ENCODE data around the gene NDUFB10. TPM values are rescaled to one million over a fixed set of nuclear protein-coding genes. Genes with fewer than 3 reads are reported as not detected.
"Not testable (repeated sequence)": the region's sequence is repeated elsewhere in the genome, so short reads cannot be mapped to it uniquely, and the experiment has no call there.

NDUFB10 gene
- polyA plus RNA-seq, 1 donor from 2014 or later, result 217 TPM

DNA sequence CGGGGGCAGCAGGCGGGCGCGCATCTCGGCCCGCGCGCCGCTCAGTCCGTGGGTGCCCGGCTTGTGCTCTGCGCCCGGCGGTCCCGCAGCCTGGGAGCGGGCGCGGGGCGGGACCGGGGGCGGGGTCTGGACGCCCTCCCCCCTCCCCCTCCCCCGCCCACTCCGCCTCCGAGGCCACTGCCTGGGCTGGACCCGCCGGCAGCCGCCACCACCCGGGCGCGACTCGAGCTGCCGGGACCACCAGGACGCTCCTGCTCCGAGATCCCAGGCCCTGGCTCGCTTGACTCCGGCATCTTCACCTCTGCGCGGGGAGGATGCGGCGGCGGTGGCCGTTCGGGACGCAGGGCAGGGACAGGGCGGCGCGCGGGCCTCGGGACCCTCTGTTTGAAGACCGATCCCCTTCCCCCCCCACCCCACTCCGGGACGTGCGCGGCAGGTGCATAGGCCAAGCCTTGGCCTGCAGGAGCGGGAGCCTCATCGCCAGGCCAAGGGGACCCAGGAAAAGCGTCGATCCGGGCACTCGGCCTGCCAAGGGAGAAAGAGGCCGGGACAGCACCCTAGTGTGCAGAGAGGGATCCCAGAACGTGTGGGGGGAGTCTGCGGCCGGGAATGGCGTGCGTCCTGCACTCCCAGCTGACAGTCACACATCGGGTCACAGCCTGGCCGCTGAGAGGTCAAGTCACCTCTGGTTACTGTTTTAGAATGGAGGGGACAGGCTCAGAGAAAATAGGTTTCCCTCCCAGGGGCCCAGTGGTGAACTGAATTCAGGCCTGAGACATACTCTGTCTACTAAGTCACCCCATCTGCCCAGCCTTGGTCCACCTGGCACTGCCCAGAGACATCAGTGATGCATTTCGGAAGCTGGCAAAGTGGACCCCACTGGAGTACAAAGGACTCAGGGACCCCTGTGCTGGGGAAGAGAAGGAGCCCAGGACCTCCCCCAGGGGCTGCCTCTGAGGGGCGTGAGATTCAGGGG lies 40.7 kb upstream of the NDUFB10 start, which contains the start of gene HS3ST6:
Gene HS3ST6 (minus strand): TSS at position 65 of the 976 bp plus-strand sequence. CDS start 92 bp downstream, outside the sequence.
- Histone ChIP-seq H2AFZ (ENCODE audit: low read depth, low read length) (no peak within 1 kb of the TSS), H3K4me3 (ENCODE audit: low read length) (peak within 1 kb of the TSS; percentile 57), H3K9me2 (ENCODE audit: insufficient read depth, low read length) (no peaks in the 10 kb centered on the region), H3K36me3 (ENCODE audit: insufficient read depth, low read length) (no peaks in the 10 kb centered on the region), H3K9ac (ENCODE audit: low read length) (peak within 1 kb of the TSS; percentile 12), H3K4me2 (ENCODE audit: low read length) (no peak within 1 kb of the TSS), H4K20me1 (ENCODE audit: insufficient read depth) (no peaks in the 10 kb centered on the region), H3K27ac (ENCODE audit: low read length) (no peak within 1 kb of the TSS), H3K79me2 (replicated peaks; ENCODE audit: insufficient read depth, low read length) (no peaks in the 10 kb centered on the region), H3K9me3 (ENCODE audit: low read length) (no peaks in the 10 kb centered on the region), H3K27me3 (ENCODE audit: insufficient read depth, low read depth, low read length) (peaks cover 70% of the 10 kb centered on the region), H3F3A (ENCODE audit: insufficient read depth, low read length, poor library complexity, severe bottlenecking) (no peaks in the 10 kb centered on the region)
- TF ChIP-seq REST (IDR thresholded peaks at IDR 0.05; ENCODE audit: borderline replicate concordance) (no peak), EZH2 (IDR thresholded peaks at IDR 0.05; ENCODE audit: borderline replicate concordance, insufficient read depth, low read length, poor library complexity, severe bottlenecking) (peak; percentile 55)

GRCh38 chr16:1919327-1919998 lies 39.9 kb upstream of the NDUFB10 start:
- Histone ChIP-seq H3F3A (ENCODE audit: insufficient read depth, low read length, poor library complexity, severe bottlenecking) (no peaks in the 10 kb centered on the region), H3K4me2 (ENCODE audit: low read length) (no peak overlapping the region), H3K79me2 (replicated peaks; ENCODE audit: insufficient read depth, low read length) (no peaks in the 10 kb centered on the region), H3K9me3 (ENCODE audit: low read length) (no peaks in the 10 kb centered on the region), H3K4me3 (ENCODE audit: low read length) (no peak overlapping the region), H4K20me1 (ENCODE audit: insufficient read depth) (no peaks in the 10 kb centered on the region), H3K9ac (ENCODE audit: low read length) (no peak overlapping the region), H3K36me3 (ENCODE audit: insufficient read depth, low read length) (no peaks in the 10 kb centered on the region), H3K27me3 (ENCODE audit: insufficient read depth, low read depth, low read length) (peaks cover 70% of the 10 kb centered on the region), H3K27ac (ENCODE audit: low read length) (no peak overlapping the region), H2AFZ (ENCODE audit: low read depth, low read length) (no peak overlapping the region), H3K9me2 (ENCODE audit: insufficient read depth, low read length) (no peaks in the 10 kb centered on the region)
- TF ChIP-seq TAF1 (IDR thresholded peaks at IDR 0.05; ENCODE audit: low read depth), result no peak
- no peak for TF ChIP-seq EZH2 (IDR thresholded peaks at IDR 0.05; ENCODE audit: borderline replicate concordance, insufficient read depth, low read length, poor library complexity, severe bottlenecking)
- no peak for TF ChIP-seq MXI1 (conservative IDR thresholded peaks at IDR 0.05; ENCODE audit: poor library complexity, severe bottlenecking)
- no peak for TF ChIP-seq REST (IDR thresholded peaks at IDR 0.05; ENCODE audit: borderline replicate concordance)
- TF ChIP-seq EP300 (conservative IDR thresholded peaks at IDR 0.05; ENCODE audit: poor library complexity, severe bottlenecking), result no peak
- TF ChIP-seq POLR2AphosphoS5 (IDR thresholded peaks at IDR 0.05), result no peak
- TF ChIP-seq SMC3 (conservative IDR thresholded peaks at IDR 0.05; ENCODE audit: poor library complexity), result no peak
- TF ChIP-seq, protein P1, sequence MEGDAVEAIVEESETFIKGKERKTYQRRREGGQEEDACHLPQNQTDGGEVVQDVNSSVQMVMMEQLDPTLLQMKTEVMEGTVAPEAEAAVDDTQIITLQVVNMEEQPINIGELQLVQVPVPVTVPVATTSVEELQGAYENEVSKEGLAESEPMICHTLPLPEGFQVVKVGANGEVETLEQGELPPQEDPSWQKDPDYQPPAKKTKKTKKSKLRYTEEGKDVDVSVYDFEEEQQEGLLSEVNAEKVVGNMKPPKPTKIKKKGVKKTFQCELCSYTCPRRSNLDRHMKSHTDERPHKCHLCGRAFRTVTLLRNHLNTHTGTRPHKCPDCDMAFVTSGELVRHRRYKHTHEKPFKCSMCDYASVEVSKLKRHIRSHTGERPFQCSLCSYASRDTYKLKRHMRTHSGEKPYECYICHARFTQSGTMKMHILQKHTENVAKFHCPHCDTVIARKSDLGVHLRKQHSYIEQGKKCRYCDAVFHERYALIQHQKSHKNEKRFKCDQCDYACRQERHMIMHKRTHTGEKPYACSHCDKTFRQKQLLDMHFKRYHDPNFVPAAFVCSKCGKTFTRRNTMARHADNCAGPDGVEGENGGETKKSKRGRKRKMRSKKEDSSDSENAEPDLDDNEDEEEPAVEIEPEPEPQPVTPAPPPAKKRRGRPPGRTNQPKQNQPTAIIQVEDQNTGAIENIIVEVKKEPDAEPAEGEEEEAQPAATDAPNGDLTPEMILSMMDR (IDR thresholded peaks at IDR 0.05; ENCODE audit: poor library complexity, severe bottlenecking), result no peak
- no peak for TF ChIP-seq RAD21 (conservative IDR thresholded peaks at IDR 0.05)

GRCh38 chr16:1920122-1920521 lies 39.2 kb upstream of the NDUFB10 start:
- H3K27ac ChIP-seq (ENCODE audit: low read length); H3K9ac ChIP-seq (ENCODE audit: low read length); H3K9me3 ChIP-seq (ENCODE audit: low read length); H3K4me3 ChIP-seq (ENCODE audit: low read length); H3K4me2 ChIP-seq (ENCODE audit: low read length); H3K9me2 ChIP-seq (ENCODE audit: insufficient read depth, low read length); H3K36me3 ChIP-seq (ENCODE audit: insufficient read depth, low read length); H3F3A ChIP-seq (ENCODE audit: insufficient read depth, low read length, poor library complexity, severe bottlenecking); H4K20me1 ChIP-seq (ENCODE audit: insufficient read depth); H2AFZ ChIP-seq (ENCODE audit: low read depth, low read length); H3K79me2 ChIP-seq (replicated peaks; ENCODE audit: insufficient read depth, low read length): not testable (repeated sequence)
- peaks cover 67% of the 10 kb centered on the region for H3K27me3 ChIP-seq (ENCODE audit: insufficient read depth, low read depth, low read length)
